ENCODE results near the gene AIMP1.

AIMP1 gene

DNA sequence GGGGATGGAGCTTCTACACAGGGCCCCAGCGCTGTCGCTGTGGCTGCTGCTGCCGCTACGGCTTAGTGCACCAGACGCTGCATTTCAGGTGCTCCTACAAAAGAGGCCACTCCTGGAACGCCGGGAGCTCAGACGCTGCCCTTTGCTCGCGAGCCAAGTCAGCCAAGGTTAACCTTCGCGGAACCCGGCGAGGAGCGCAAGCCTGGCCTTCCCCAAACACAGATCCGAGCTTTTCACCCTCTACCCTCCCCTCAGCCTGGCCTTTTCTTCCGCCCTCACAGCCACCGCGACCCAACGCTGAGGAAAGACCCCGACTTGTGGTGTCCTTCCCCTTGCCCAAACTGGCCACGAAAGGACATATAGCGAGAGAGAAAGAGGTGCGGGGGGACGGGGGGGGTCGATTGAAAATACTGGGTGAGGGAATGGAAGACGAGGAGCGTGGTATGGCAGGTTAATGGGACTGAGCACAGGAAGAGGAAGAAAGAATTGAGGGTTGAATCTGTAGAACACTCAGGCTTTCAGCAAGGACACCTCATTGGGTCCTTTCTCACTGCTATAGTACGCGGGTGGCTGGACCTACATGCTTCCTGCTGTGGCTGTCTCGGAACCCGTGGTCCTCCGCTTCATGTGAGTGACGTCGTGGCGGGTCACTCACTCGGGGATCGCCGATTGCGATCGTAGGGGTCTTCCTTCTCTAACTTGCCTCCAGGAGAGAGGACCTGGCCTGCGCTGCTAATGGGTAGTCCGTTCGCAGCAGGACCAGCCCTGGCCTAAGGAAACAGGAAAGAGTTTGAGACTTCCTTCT is at the start of gene AIMP1, which contains the start of gene TBCK:
TSS of gene AIMP1 (plus strand) at position 583 of the 805 bp plus-strand sequence. CDS start 8,460 bp downstream, outside the sequence.
TSS of gene TBCK (minus strand) at position 242 of the 805 bp plus-strand sequence. CDS start 7,249 bp downstream, outside the sequence.
- H2AFZ ChIP-seq (ENCODE audit: low read depth, low read length), result peak within 1 kb of the TSS; percentile 81
- peaks cover 22% of the 10 kb centered on the region for H3K4me1 ChIP-seq (ENCODE audit: insufficient read depth, low read length)
- peak within 1 kb of the TSS; percentile 75 for H3K4me3 ChIP-seq (ENCODE audit: low read length)
- H3K27me3 ChIP-seq (ENCODE audit: insufficient read depth, low read length), result no peaks in the 10 kb centered on the region
- H3K36me3 ChIP-seq (ENCODE audit: insufficient read depth, low read length), result no peaks in the 10 kb centered on the region
- peaks cover 2% of the 10 kb centered on the region for H3K9me3 ChIP-seq (ENCODE audit: low read length)

GRCh38 chr4:106268786-106269185 is 47.6 kb upstream of the AIMP1 start:
- Histone ChIP-seq H3K36me3 (ENCODE audit: insufficient read depth, low read length) (no peaks in the 10 kb centered on the region), H3K27me3 (ENCODE audit: insufficient read depth, low read length) (no peaks in the 10 kb centered on the region), H3K9me3 (ENCODE audit: low read length) (no peaks in the 10 kb centered on the region), H3K4me3 (ENCODE audit: low read length) (no peak overlapping the region), H3K4me1 (ENCODE audit: insufficient read depth, low read length) (no peaks in the 10 kb centered on the region), H2AFZ (ENCODE audit: low read depth, low read length) (no peak overlapping the region)

DNA sequence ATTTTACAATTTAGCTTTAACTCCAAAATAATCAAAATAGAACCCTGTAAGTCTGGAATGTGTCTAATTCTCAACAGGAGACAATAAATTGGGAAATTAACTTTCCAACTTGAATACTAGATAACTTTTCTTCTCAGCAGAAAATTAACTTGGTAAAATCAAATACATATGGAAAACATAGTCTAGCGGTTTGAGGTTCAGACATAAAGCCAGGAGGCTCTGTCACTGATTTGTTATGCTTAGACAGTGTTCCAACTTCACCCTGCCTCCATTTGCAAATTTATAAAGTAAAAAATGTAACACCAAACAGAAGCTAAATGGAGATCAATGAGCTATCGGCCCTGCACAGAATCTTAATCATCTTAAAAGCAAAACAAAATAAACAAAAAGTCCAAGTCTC is 46.6 kb upstream of the AIMP1 start:
- Histone ChIP-seq H3K9me3 (ENCODE audit: low read length) (peaks cover 2% of the 10 kb centered on the region), H3K4me1 (ENCODE audit: insufficient read depth, low read length) (no peaks in the 10 kb centered on the region), H3K27me3 (ENCODE audit: insufficient read depth, low read length) (no peaks in the 10 kb centered on the region), H3K36me3 (ENCODE audit: insufficient read depth, low read length) (no peaks in the 10 kb centered on the region), H2AFZ (ENCODE audit: low read depth, low read length) (no peak overlapping the region), H3K4me3 (ENCODE audit: low read length) (no peak overlapping the region)

DNA sequence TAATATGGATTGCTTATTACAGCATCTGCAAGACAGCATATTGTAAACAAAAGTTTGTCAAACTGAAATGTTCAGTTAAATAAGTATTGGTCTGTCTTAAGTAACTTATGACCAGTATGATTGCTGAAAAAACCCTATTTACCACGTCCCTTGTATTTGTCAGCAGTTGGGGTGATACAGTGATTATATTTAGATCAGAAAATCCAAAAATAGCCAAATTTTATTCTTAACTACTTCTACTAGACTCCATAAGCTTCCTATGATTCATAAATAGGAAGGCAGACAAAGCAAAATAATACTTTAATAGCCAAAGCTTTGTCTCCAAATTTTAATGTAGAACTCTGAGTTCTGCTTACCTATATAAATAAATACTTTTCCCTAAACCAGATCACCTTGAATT is 45.6 kb upstream of the AIMP1 start:
- H2AFZ ChIP-seq (ENCODE audit: low read depth, low read length), result no peak overlapping the region
- no peaks in the 10 kb centered on the region for H3K4me1 ChIP-seq (ENCODE audit: insufficient read depth, low read length)
- no peaks in the 10 kb centered on the region for H3K36me3 ChIP-seq (ENCODE audit: insufficient read depth, low read length)
- H3K9me3 ChIP-seq (ENCODE audit: low read length), result peaks cover 2% of the 10 kb centered on the region
- H3K27me3 ChIP-seq (ENCODE audit: insufficient read depth, low read length), result no peaks in the 10 kb centered on the region
- H3K4me3 ChIP-seq (ENCODE audit: low read length), result no peak overlapping the region

- Histone ChIP-seq H2AFZ (ENCODE audit: low read depth, low read length) (no peak overlapping the region), H3K9me3 (ENCODE audit: low read length) (peaks cover 2% of the 10 kb centered on the region), H3K36me3 (ENCODE audit: insufficient read depth, low read length) (no peaks in the 10 kb centered on the region), H3K27me3 (ENCODE audit: insufficient read depth, low read length) (no peaks in the 10 kb centered on the region), H3K4me3 (ENCODE audit: low read length) (no peak overlapping the region), H3K4me1 (ENCODE audit: insufficient read depth, low read length) (no peaks in the 10 kb centered on the region)
Observed at GRCh38 chr4:106273831-106274230, 42.5 kb upstream of the AIMP1 start.

- Histone ChIP-seq H2AFZ (ENCODE audit: low read depth, low read length) (no peak overlapping the region), H3K27me3 (ENCODE audit: insufficient read depth, low read length) (no peaks in the 10 kb centered on the region), H3K9me3 (ENCODE audit: low read length) (peaks cover 2% of the 10 kb centered on the region), H3K4me3 (ENCODE audit: low read length) (no peak overlapping the region), H3K36me3 (ENCODE audit: insufficient read depth, low read length) (no peaks in the 10 kb centered on the region), H3K4me1 (ENCODE audit: insufficient read depth, low read length) (no peaks in the 10 kb centered on the region)
Observed at GRCh38 chr4:106277140-106277675, 39.1 kb upstream of the AIMP1 start.

DNA sequence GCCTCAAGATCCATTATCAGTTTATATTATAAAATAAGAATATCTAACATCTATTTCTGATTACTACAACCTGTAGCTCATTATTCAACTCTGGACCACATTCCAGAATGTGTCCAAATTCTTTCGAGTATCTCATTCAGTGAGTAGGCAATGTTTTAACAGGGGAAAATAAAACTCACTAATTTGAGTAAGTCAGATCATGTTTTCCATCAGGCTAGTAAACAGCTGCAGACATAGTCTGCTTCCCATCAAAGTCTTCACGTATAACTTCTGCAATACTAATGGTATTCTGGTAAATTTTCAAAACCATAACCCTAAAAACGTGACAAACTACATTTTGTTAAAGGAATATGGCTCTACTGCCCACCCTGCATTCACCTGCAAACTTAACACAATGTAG is 32.1 kb upstream of the AIMP1 start:
- H3K27me3 ChIP-seq (ENCODE audit: insufficient read depth, low read length), result no peaks in the 10 kb centered on the region
- no peak overlapping the region for H2AFZ ChIP-seq (ENCODE audit: low read depth, low read length)
- H3K4me3 ChIP-seq (ENCODE audit: low read length), result no peak overlapping the region
- no peaks in the 10 kb centered on the region for H3K9me3 ChIP-seq (ENCODE audit: low read length)
- no peaks in the 10 kb centered on the region for H3K4me1 ChIP-seq (ENCODE audit: insufficient read depth, low read length)
- peaks cover 13% of the 10 kb centered on the region for H3K36me3 ChIP-seq (ENCODE audit: insufficient read depth, low read length)

DNA sequence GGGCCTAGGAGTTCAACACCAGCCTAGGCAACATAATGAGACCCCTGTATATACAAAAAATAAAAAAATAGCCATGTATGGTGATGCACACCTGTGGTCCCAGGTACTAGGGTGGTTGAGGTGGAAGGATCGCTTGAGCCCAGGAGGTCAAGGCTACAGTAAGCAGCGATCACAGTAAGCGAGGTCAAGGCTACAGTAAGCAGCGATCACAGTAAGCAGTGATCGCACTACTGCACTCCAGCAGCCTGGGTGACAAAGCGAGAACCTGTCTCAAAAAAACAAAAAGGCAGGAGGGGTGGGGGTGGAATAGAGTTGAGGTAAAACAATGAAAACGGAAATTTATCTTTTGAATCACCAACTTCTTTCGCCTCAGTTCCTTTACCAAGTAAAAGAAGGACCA is 29.7 kb upstream of the AIMP1 start:
- Histone ChIP-seq H3K4me3 (ENCODE audit: low read length) (no peak overlapping the region), H3K9me3 (ENCODE audit: low read length) (no peaks in the 10 kb centered on the region), H3K4me1 (ENCODE audit: insufficient read depth, low read length) (no peaks in the 10 kb centered on the region), H2AFZ (ENCODE audit: low read depth, low read length) (no peak overlapping the region), H3K36me3 (ENCODE audit: insufficient read depth, low read length) (peaks cover 21% of the 10 kb centered on the region), H3K27me3 (ENCODE audit: insufficient read depth, low read length) (no peaks in the 10 kb centered on the region)

DNA sequence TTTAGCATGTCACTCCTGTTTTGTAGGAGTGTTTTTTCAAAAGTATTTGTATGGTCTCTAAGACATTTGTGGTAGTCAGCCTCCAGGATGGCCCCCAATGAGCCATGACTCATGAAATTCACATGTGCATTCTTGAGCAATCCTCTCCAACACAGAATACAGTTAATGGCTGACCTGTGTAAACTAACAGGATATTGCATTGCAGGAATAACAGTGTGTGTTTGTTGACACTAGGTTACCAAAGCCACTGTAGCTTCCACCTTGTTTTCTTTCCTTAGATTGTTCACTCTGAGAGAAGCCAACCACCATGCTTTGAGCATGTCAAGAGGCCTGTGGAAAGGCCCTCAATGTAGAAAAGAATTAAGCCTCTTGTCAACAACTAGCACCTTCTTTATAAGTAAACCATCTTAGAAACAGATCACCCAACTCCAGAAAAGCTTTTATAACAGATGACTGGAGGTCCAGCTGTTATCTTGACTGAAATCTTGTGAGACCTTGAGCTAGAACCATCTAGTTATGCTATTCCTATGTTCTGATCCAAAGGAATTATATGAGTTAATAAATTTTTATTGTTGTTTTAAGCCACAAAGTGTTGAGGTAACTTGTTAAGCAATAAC is 28.9 kb upstream of the AIMP1 start:
- Histone ChIP-seq H3K36me3 (ENCODE audit: insufficient read depth, low read length) (peaks cover 25% of the 10 kb centered on the region), H3K27me3 (ENCODE audit: insufficient read depth, low read length) (no peaks in the 10 kb centered on the region), H3K9me3 (ENCODE audit: low read length) (no peaks in the 10 kb centered on the region), H2AFZ (ENCODE audit: low read depth, low read length) (no peak overlapping the region), H3K4me3 (ENCODE audit: low read length) (no peak overlapping the region), H3K4me1 (ENCODE audit: insufficient read depth, low read length) (no peaks in the 10 kb centered on the region)

GRCh38 chr4:106289737-106290136 is 26.6 kb upstream of the AIMP1 start:
- H3K27me3 ChIP-seq (ENCODE audit: insufficient read depth, low read length), result no peaks in the 10 kb centered on the region
- no peaks in the 10 kb centered on the region for H3K9me3 ChIP-seq (ENCODE audit: low read length)
- no peak overlapping the region for H2AFZ ChIP-seq (ENCODE audit: low read depth, low read length)
- no peaks in the 10 kb centered on the region for H3K4me1 ChIP-seq (ENCODE audit: insufficient read depth, low read length)
- no peak overlapping the region for H3K4me3 ChIP-seq (ENCODE audit: low read length)
- peaks cover 35% of the 10 kb centered on the region for H3K36me3 ChIP-seq (ENCODE audit: insufficient read depth, low read length)

DNA sequence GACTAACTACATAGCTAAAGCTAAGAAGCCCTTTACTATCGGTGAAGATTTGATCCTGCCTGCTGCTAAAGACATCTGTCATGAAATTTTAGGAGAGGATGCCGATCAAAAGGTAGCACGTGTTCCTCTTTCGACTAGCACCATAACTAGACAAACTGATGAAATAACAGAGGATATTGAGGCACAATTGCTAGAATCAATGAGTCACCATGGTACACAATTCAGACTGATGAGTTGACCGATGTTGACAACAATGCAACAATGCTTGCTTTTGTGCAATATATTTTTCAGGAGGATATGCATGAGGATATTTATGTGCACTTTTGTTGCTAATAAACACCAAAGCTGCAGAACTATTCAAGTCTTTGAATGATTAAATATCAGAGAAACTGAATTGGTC is 24.7 kb upstream of the AIMP1 start:
- Histone ChIP-seq H3K36me3 (ENCODE audit: insufficient read depth, low read length) (peaks cover 50% of the 10 kb centered on the region), H3K4me1 (ENCODE audit: insufficient read depth, low read length) (no peaks in the 10 kb centered on the region), H3K9me3 (ENCODE audit: low read length) (no peaks in the 10 kb centered on the region), H2AFZ (ENCODE audit: low read depth, low read length) (no peak overlapping the region), H3K27me3 (ENCODE audit: insufficient read depth, low read length) (no peaks in the 10 kb centered on the region), H3K4me3 (ENCODE audit: low read length) (no peak overlapping the region)

DNA sequence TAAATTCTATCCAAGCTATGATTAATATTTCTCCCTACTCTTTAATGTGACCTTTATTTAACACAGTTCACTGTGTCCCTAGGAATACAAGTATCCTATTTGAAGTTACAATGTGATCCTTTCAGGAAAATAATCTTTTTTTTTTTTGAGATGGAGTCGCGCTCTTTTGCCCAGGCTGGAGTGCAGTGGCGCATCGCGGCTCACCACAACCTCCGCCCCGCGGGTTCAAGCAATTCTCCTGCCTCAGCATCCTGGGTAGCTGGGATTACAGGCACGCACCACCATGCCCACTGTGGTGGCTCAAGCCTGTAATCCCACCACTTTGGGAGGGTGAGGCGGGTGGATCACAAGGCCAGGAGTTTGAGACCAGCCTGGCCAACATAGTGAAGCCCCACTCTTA is 22.3 kb upstream of the AIMP1 start:
- Histone ChIP-seq H3K4me3 (ENCODE audit: low read length) (no peak overlapping the region), H3K4me1 (ENCODE audit: insufficient read depth, low read length) (no peaks in the 10 kb centered on the region), H3K36me3 (ENCODE audit: insufficient read depth, low read length) (peaks cover 52% of the 10 kb centered on the region)

DNA sequence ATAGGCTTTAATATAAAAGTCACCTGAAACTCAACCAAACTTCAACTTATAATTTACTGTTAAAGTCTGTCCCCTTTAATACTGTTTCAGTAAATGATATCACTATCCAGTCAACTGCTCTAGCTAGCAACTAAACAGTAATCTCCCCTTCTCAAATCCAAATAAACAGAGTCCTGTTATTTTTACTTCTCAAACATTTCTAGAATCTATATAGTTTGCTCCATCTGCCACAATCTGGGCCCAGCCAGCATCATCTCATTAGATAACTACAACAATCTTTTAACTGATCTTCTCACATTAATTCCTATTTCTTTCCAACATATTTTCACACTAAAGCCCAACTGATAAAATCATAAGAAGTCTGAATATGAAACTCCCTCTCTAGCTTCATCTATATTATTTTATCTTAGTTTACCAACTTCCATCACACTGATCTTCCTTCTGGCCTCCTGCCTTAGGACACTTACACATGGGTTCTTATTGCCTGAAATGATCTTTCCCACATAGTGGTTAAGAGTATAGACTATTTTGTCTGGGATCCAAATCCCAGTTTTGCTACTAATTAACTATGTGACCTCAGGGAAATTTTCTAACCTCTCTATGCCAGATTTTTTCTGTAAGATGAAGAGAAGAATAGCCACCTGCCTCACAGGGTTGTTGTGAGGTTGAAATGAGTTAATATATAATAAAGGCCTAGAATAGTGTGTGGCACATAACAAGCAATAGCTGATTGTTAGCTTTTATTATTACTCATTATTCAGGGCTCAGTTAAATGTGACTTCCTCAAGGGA is 18.9 kb upstream of the AIMP1 start:
- Histone ChIP-seq H3K4me3 (ENCODE audit: low read length) (no peak overlapping the region), H3K4me1 (ENCODE audit: insufficient read depth, low read length) (peaks cover 1% of the 10 kb centered on the region), H3K36me3 (ENCODE audit: insufficient read depth, low read length) (peaks cover 48% of the 10 kb centered on the region), H2AFZ (ENCODE audit: low read depth, low read length) (no peak overlapping the region), H3K9me3 (ENCODE audit: low read length) (no peaks in the 10 kb centered on the region), H3K27me3 (ENCODE audit: insufficient read depth, low read length) (no peaks in the 10 kb centered on the region)

More for the DNA sequence above, 22.3 kb upstream of the AIMP1 start:
- Histone ChIP-seq H2AFZ (ENCODE audit: low read depth, low read length) (no peak overlapping the region), H3K9me3 (ENCODE audit: low read length) (no peaks in the 10 kb centered on the region), H3K27me3 (ENCODE audit: insufficient read depth, low read length) (no peaks in the 10 kb centered on the region)
